Measurements from ENCODE around the gene HTR3D. TPM values are rescaled to one million over a fixed set of nuclear protein-coding genes. Genes with fewer than 3 reads are reported as not detected.

HTR3D gene
- total RNA-seq, 1 experiment from 2014 or later = not detected

- no peak overlapping the region for H3K27ac ChIP-seq (ENCODE audit: low read length)
- H3K27me3 ChIP-seq (ENCODE audit: low read length) = no peaks in the 10 kb centered on the region
- no peak overlapping the region for H3K4me3 ChIP-seq (ENCODE audit: low read length)
- H3K9ac ChIP-seq (ENCODE audit: low read length) = no peak overlapping the region
- no peaks in the 10 kb centered on the region for H4K20me1 ChIP-seq (ENCODE audit: insufficient read depth, low read depth, low read length)
- no peaks in the 10 kb centered on the region for H3K79me2 ChIP-seq (ENCODE audit: low read length)
- peak; percentile 61 for DNase-seq
- H3K4me2 ChIP-seq (ENCODE audit: low read depth, low read length, poor library complexity, severe bottlenecking) = no peak overlapping the region
- no peak overlapping the region for H2AFZ ChIP-seq (ENCODE audit: low read length)
- H3K36me3 ChIP-seq (ENCODE audit: insufficient read depth, low read length) = no peaks in the 10 kb centered on the region
- H3K9me3 ChIP-seq (ENCODE audit: low read length) = no peaks in the 10 kb centered on the region
- H3K4me1 ChIP-seq (ENCODE audit: low read length) = no peaks in the 10 kb centered on the region
- H3K9me2 ChIP-seq (replicated peaks; ENCODE audit: insufficient read depth, low read length) = no peaks in the 10 kb centered on the region
Observed at GRCh38 chr3:184040010-184040409, 8.5 kb downstream of the HTR3D start.

DNA sequence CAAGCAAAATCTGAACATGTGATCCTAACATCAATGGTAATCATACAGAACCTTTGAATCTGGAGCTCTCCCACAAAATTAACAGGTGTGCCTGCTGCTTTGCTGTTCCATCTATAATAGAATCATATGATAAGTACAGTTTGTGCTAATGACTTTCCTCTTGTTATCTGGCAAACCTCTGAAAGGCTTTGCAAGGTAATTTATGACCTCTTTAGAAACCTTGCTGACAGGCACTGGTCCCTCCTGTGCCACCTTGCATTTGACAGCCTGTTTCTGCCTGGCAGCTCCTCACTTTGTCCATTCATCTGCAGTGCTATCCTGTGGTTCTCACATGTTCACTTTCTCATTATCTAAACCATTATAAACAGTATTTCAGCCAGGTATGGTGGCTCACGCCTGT, 11.1 kb downstream of the HTR3D start:
- Histone ChIP-seq H3K4me2 (ENCODE audit: low read depth, low read length, poor library complexity, severe bottlenecking) (no peak overlapping the region), H3K9me3 (ENCODE audit: low read length) (no peaks in the 10 kb centered on the region), H2AFZ (ENCODE audit: low read length) (no peak overlapping the region), H3K4me3 (ENCODE audit: low read length) (no peak overlapping the region), H3K27ac (ENCODE audit: low read length) (no peak overlapping the region), H3K9ac (ENCODE audit: low read length) (no peak overlapping the region), H3K4me1 (ENCODE audit: low read length) (no peaks in the 10 kb centered on the region), H3K27me3 (ENCODE audit: low read length) (no peaks in the 10 kb centered on the region), H4K20me1 (ENCODE audit: insufficient read depth, low read depth, low read length) (no peaks in the 10 kb centered on the region), H3K36me3 (ENCODE audit: insufficient read depth, low read length) (no peaks in the 10 kb centered on the region), H3K79me2 (ENCODE audit: low read length) (no peaks in the 10 kb centered on the region), H3K9me2 (replicated peaks; ENCODE audit: insufficient read depth, low read length) (no peaks in the 10 kb centered on the region)
- no peak for DNase-seq

DNA sequence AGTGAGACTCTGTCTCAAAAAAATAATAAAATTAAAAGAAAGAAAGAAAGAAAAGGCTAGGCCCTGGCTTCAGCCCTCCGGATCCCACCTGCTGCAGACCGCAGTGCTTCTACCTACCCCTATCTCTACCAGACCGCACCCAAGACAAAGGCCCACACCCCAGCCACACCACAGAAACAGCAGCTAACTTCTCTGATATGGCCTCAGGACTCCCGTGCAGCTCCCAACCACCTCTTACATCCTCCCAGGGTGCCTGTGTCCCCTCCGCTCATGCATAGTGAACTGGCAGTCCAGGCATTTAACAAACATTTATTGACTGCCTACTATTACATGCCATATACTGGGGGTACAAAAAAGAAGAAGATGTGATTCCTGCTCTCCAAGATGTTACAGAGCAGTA, 14.5 kb downstream of the HTR3D start:
- Histone ChIP-seq H3K9ac (ENCODE audit: low read length) (no peak overlapping the region), H3K79me2 (ENCODE audit: low read length) (no peaks in the 10 kb centered on the region), H3K9me2 (replicated peaks; ENCODE audit: insufficient read depth, low read length) (no peaks in the 10 kb centered on the region), H3K27ac (ENCODE audit: low read length) (no peak overlapping the region), H3K4me1 (ENCODE audit: low read length) (no peaks in the 10 kb centered on the region), H3K27me3 (ENCODE audit: low read length) (no peaks in the 10 kb centered on the region), H3K9me3 (ENCODE audit: low read length) (no peaks in the 10 kb centered on the region), H3K4me2 (ENCODE audit: low read depth, low read length, poor library complexity, severe bottlenecking) (no peak overlapping the region), H4K20me1 (ENCODE audit: insufficient read depth, low read depth, low read length) (no peaks in the 10 kb centered on the region), H3K4me3 (ENCODE audit: low read length) (no peak overlapping the region), H3K36me3 (ENCODE audit: insufficient read depth, low read length) (no peaks in the 10 kb centered on the region), H2AFZ (ENCODE audit: low read length) (no peak overlapping the region)
- DNase-seq = no peak

- H3K9me3 ChIP-seq (ENCODE audit: low read length) = no peaks in the 10 kb centered on the region
- no peak overlapping the region for H3K9ac ChIP-seq (ENCODE audit: low read length)
- no peak overlapping the region for H2AFZ ChIP-seq (ENCODE audit: low read length)
- H3K36me3 ChIP-seq (ENCODE audit: insufficient read depth, low read length) = no peaks in the 10 kb centered on the region
- no peaks in the 10 kb centered on the region for H4K20me1 ChIP-seq (ENCODE audit: insufficient read depth, low read depth, low read length)
- H3K4me3 ChIP-seq (ENCODE audit: low read length) = no peak overlapping the region
- no peaks in the 10 kb centered on the region for H3K79me2 ChIP-seq (ENCODE audit: low read length)
- no peak overlapping the region for H3K27ac ChIP-seq (ENCODE audit: low read length)
- peak; percentile 50 for DNase-seq
- no peak overlapping the region for H3K4me2 ChIP-seq (ENCODE audit: low read depth, low read length, poor library complexity, severe bottlenecking)
- H3K27me3 ChIP-seq (ENCODE audit: low read length) = no peaks in the 10 kb centered on the region
- H3K9me2 ChIP-seq (replicated peaks; ENCODE audit: insufficient read depth, low read length) = no peaks in the 10 kb centered on the region
- no peaks in the 10 kb centered on the region for H3K4me1 ChIP-seq (ENCODE audit: low read length)
Observed at GRCh38 chr3:184050217-184050847, 18.8 kb downstream of the HTR3D start.

DNA sequence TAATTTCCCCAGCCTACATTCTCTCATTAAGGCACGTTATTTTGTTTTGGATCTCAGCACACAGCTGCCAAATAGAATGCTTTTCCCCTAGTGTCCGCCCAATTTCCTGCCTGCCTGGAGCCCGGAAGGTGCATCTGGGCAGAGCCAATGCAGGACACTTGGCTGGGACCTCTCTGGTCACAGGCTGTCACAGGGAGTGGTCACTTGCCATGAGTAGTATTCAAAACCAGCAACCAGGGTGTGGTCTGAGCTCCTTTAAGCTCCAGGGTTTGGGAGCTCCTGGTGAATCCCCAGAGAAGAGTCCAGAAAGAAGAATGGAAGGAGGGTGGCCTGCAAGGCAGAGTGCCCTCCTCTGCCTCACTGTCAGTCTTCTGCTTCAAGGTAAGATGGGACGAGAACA, 21.2 kb downstream of the HTR3D start, which contains the start of gene HTR3C:
Gene HTR3C, plus strand, starts transcription at position 281 of the 400 bp plus-strand sequence. Its CDS starts 34 bp downstream, at position 315.
- Histone ChIP-seq H3K79me2 (ENCODE audit: low read length) (no peaks in the 10 kb centered on the region), H4K20me1 (ENCODE audit: insufficient read depth, low read depth, low read length) (no peaks in the 10 kb centered on the region), H3K9ac (ENCODE audit: low read length) (no peak within 1 kb of the TSS), H2AFZ (ENCODE audit: low read length) (no peak within 1 kb of the TSS), H3K27me3 (ENCODE audit: low read length) (no peaks in the 10 kb centered on the region), H3K36me3 (ENCODE audit: insufficient read depth, low read length) (no peaks in the 10 kb centered on the region), H3K9me3 (ENCODE audit: low read length) (no peaks in the 10 kb centered on the region), H3K27ac (ENCODE audit: low read length) (no peak within 1 kb of the TSS), H3K4me1 (ENCODE audit: low read length) (no peaks in the 10 kb centered on the region), H3K4me3 (ENCODE audit: low read length) (no peak within 1 kb of the TSS), H3K4me2 (ENCODE audit: low read depth, low read length, poor library complexity, severe bottlenecking) (no peak within 1 kb of the TSS), H3K9me2 (replicated peaks; ENCODE audit: insufficient read depth, low read length) (no peaks in the 10 kb centered on the region)
- no peak for DNase-seq

GRCh38 chr3:184058029-184058428, 26.5 kb downstream of the HTR3D start:
- H3K27me3 ChIP-seq (ENCODE audit: low read length) = no peaks in the 10 kb centered on the region
- no peaks in the 10 kb centered on the region for H4K20me1 ChIP-seq (ENCODE audit: insufficient read depth, low read depth, low read length)
- no peaks in the 10 kb centered on the region for H3K9me3 ChIP-seq (ENCODE audit: low read length)
- H3K27ac ChIP-seq (ENCODE audit: low read length) = no peak overlapping the region
- H2AFZ ChIP-seq (ENCODE audit: low read length) = no peak overlapping the region
- no peak for DNase-seq
- peaks cover 10% of the 10 kb centered on the region for H3K4me1 ChIP-seq (ENCODE audit: low read length)
- no peaks in the 10 kb centered on the region for H3K36me3 ChIP-seq (ENCODE audit: insufficient read depth, low read length)
- no peaks in the 10 kb centered on the region for H3K79me2 ChIP-seq (ENCODE audit: low read length)
- H3K4me2 ChIP-seq (ENCODE audit: low read depth, low read length, poor library complexity, severe bottlenecking) = no peak overlapping the region
- no peaks in the 10 kb centered on the region for H3K9me2 ChIP-seq (replicated peaks; ENCODE audit: insufficient read depth, low read length)
- H3K9ac ChIP-seq (ENCODE audit: low read length) = no peak overlapping the region
- H3K4me3 ChIP-seq (ENCODE audit: low read length) = no peak overlapping the region

DNA sequence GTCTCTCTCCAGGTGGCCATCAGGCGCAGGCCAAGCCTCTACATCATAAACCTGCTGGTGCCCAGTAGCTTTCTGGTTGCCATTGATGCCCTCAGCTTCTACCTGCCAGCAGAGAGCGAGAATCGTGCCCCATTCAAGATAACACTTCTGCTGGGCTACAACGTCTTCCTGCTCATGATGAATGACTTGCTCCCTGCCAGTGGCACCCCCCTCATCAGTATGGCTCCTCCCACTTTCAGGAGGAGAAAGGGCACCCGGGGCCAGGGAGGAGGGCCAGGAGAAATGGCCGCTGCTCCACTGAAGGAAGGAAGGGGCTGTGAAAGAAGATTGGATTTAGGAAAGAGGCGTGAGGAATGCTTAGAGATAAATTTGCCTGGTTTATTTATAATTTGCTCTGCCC, 27.9 kb downstream of the HTR3D start:
- no peak overlapping the region for H3K27ac ChIP-seq (ENCODE audit: low read length)
- no peaks in the 10 kb centered on the region for H3K36me3 ChIP-seq (ENCODE audit: insufficient read depth, low read length)
- H3K4me1 ChIP-seq (ENCODE audit: low read length) = peaks cover 13% of the 10 kb centered on the region
- H3K79me2 ChIP-seq (ENCODE audit: low read length) = no peaks in the 10 kb centered on the region
- no peaks in the 10 kb centered on the region for H3K9me2 ChIP-seq (replicated peaks; ENCODE audit: insufficient read depth, low read length)
- H3K27me3 ChIP-seq (ENCODE audit: low read length) = no peaks in the 10 kb centered on the region
- DNase-seq = no peak
- peak overlapping the region; percentile 11; the same call in 1 of the 2 replicates for H2AFZ ChIP-seq (ENCODE audit: low read length)
- H3K4me3 ChIP-seq (ENCODE audit: low read length) = no peak overlapping the region
- no peaks in the 10 kb centered on the region for H3K9me3 ChIP-seq (ENCODE audit: low read length)
- no peak overlapping the region for H3K4me2 ChIP-seq (ENCODE audit: low read depth, low read length, poor library complexity, severe bottlenecking)
- no peak overlapping the region for H3K9ac ChIP-seq (ENCODE audit: low read length)
- H4K20me1 ChIP-seq (ENCODE audit: insufficient read depth, low read depth, low read length) = no peaks in the 10 kb centered on the region

- Histone ChIP-seq H3K27me3 (ENCODE audit: low read length) (no peaks in the 10 kb centered on the region), H3K9me2 (replicated peaks; ENCODE audit: insufficient read depth, low read length) (no peaks in the 10 kb centered on the region), H3K9ac (ENCODE audit: low read length) (no peak overlapping the region), H3K79me2 (ENCODE audit: low read length) (no peaks in the 10 kb centered on the region), H2AFZ (ENCODE audit: low read length) (no peak overlapping the region), H3K4me1 (ENCODE audit: low read length) (peaks cover 13% of the 10 kb centered on the region), H3K27ac (ENCODE audit: low read length) (no peak overlapping the region), H3K4me2 (ENCODE audit: low read depth, low read length, poor library complexity, severe bottlenecking) (no peak overlapping the region), H3K9me3 (ENCODE audit: low read length) (no peaks in the 10 kb centered on the region), H4K20me1 (ENCODE audit: insufficient read depth, low read depth, low read length) (no peaks in the 10 kb centered on the region), H3K36me3 (ENCODE audit: insufficient read depth, low read length) (no peaks in the 10 kb centered on the region), H3K4me3 (ENCODE audit: low read length) (no peak overlapping the region)
- no peak for DNase-seq
Observed at GRCh38 chr3:184062637-184063036, 31.1 kb downstream of the HTR3D start.
